CD4-positive, alpha-beta T cell treated with Interleukin-4 for 1 hour (primary cell): ENCODE results near the gene RBAK.
A peak's percentile ranks its signal among the peaks of the same experiment; 100 is the strongest.
"Not testable (repeated sequence)": the region's sequence is repeated elsewhere in the genome, so short reads cannot be mapped to it uniquely, and the experiment has no call there.

Experiments
- DNase-seq, 2 donors: peaks; one replicate each; pipeline ENCODE4 v3.0.0-alpha.2; 2020 to 2022

The RBAK gene

GRCh38 chr7:5045558-5046396, at the start of gene RBAK:
Gene RBAK, plus strand, starts transcription at chr7:5045860. Its CDS starts 2,217 bp downstream, at chr7:5048077.
- DNase-seq, result peak; percentile 93 to 95

- no peak for DNase-seq
Measured at GRCh38 chr7:4996696-4997222, 48.9 kb upstream of the RBAK start.

- DNase-seq, result no peak
Measured at GRCh38 chr7:4998244-4998643, 47.4 kb upstream of the RBAK start.

GRCh38 chr7:4998910-4999309, 46.8 kb upstream of the RBAK start:
- no peak for DNase-seq

GRCh38 chr7:4999369-4999950, 46.2 kb upstream of the RBAK start:
- no peak for DNase-seq

- no peak for DNase-seq
Measured at GRCh38 chr7:5001003-5001402, 44.7 kb upstream of the RBAK start.

- DNase-seq, result no peak
Measured at GRCh38 chr7:5001911-5002310, 43.7 kb upstream of the RBAK start.

GRCh38 chr7:5005066-5005465, 40.6 kb upstream of the RBAK start:
- DNase-seq, result no peak

- no peak for DNase-seq
Measured at GRCh38 chr7:5012985-5013384, 32.7 kb upstream of the RBAK start.

GRCh38 chr7:5015936-5016335, 29.7 kb upstream of the RBAK start:
- DNase-seq, result not testable (repeated sequence)

- not testable (repeated sequence) for DNase-seq
Measured at GRCh38 chr7:5017626-5018025, 28.0 kb upstream of the RBAK start.

GRCh38 chr7:5020098-5020497, 25.6 kb upstream of the RBAK start:
- DNase-seq, result no peak

- not testable (repeated sequence) for DNase-seq
Measured at GRCh38 chr7:5020976-5021550, 24.6 kb upstream of the RBAK start.

- DNase-seq, result not testable (repeated sequence)
Measured at GRCh38 chr7:5023626-5024025, 22.0 kb upstream of the RBAK start.

GRCh38 chr7:5027796-5028410, 17.8 kb upstream of the RBAK start:
- not testable (repeated sequence) for DNase-seq

- DNase-seq, result not testable (repeated sequence)
Measured at GRCh38 chr7:5033186-5033585, 12.5 kb upstream of the RBAK start.

GRCh38 chr7:5035276-5035675, 10.4 kb upstream of the RBAK start:
- no peak for DNase-seq

- DNase-seq, result no peak
Measured at GRCh38 chr7:5036446-5036845, 9.2 kb upstream of the RBAK start.

- peak in 1 of 2 donors; percentile 2 for DNase-seq
Measured at GRCh38 chr7:5041047-5041446, 4.6 kb upstream of the RBAK start.

- DNase-seq, result no peak
Measured at GRCh38 chr7:5043661-5044060, 2.0 kb upstream of the RBAK start.

GRCh38 chr7:5046397-5046732, 705 bp downstream of the RBAK start:
- DNase-seq, result not testable (repeated sequence)

GRCh38 chr7:5047127-5047526, 1.5 kb downstream of the RBAK start:
- not testable (repeated sequence) for DNase-seq

GRCh38 chr7:5050676-5051075, 5.0 kb downstream of the RBAK start:
- no peak for DNase-seq
